HuH-7.5 (cell line): ENCODE measurements around the gene NGEF.

Experiments
- DNase-seq: peaks from one replicate; pipeline ENCODE4 v3.0.0; 2011; ENCODE audit warnings: low spot score

Gene NGEF

DNA sequence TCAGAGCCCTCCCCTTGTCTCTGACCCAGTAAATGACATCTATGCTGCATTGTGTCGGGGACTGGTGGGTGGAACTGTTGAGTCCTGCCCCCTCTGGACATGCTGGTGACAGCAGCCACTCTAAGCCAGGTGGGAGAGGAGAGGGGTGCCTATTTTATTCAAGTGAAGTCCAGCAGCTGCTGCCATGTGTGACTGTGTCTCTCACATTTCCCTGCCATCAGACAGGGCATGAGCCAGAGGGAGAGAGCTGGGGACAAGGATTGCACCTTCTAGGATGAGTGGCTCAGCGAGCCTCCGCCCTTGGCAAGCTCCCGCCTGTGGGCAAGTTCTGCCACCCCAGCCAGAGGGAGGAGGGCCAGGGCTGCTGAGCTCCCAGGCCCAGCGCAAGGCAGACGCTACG is 13.7 kb downstream of the NGEF start:
- no peak for DNase-seq

DNA sequence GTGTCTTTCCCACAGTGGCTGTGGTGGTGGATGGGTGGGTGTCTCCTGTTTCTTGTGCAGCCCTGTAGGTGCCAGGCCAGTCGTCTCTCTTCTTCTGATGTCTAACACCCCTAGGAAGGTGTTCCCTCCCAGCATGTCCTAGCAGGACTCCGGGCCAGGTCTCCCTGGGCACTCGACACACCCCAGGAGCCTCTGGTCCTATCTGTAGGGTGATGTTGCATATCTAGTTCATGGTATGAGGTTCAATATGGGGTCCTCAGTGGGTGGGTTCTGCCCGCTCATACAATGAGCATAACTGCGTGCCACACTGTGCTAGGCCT is 14.4 kb downstream of the NGEF start:
- DNase-seq, result no peak

DNA sequence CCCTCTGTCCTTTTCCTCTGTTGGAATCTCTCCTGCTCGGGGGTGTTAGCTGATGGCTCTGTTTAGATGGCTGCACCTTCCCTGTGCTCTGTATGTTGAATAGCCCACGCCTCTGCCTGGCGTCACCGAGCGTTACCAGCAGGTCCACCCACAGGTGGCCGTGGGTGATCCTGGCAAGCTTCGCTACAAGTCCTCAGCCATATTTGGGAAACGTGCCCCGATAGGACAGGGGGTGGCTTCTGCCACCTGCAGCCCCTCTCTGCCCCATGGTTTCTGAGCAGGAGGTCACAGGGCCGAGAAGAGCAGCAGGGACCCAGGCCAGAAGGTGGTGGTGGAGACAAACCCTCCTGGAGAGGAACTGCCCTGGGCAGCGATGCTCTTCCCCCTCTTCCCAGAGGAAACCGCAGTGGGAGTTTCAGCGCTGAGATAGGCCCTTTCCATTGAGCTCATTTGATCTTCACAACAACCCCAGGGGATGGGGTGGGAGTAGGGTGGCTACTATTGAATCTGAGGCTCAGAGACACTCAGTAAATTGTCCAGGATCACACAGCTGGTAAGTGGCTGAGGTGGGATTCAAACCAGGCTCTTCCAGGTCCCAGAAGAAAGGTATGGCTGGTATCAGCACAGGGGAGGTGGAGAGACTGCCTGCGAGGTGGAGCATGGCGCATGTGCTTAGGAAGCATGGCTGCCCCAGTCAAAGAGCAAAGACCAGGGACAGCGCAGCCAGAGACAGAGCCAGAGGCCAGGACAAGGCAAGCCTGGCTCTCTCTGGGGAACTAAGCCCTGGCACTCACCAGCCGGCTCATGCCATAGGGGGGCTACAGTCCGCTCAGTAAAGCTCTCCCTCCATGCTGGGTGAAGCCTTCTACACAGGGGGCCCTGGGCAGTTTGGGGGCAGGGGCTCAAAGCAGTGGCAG is 15.0 kb downstream of the NGEF start:
- no peak for DNase-seq

DNA sequence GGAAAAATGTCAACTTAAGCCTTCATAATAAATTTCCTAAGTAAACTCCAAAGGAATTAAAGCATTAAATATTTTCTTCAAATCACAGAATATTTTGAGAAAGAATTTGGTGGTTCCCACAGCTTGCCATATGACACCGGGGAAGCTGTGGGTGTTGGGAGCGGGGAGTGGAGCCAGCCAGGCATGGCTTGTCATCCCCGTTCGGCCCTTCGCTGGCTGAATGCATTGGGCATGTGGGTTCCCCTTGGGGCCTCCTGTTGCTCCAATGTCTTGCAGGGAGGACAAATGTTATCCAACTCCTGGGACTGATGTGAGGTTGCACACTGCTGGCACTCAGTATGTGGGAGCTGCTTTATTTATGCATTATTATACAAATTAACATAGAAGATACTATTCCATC is 18.6 kb downstream of the NGEF start:
- DNase-seq, result no peak

DNA sequence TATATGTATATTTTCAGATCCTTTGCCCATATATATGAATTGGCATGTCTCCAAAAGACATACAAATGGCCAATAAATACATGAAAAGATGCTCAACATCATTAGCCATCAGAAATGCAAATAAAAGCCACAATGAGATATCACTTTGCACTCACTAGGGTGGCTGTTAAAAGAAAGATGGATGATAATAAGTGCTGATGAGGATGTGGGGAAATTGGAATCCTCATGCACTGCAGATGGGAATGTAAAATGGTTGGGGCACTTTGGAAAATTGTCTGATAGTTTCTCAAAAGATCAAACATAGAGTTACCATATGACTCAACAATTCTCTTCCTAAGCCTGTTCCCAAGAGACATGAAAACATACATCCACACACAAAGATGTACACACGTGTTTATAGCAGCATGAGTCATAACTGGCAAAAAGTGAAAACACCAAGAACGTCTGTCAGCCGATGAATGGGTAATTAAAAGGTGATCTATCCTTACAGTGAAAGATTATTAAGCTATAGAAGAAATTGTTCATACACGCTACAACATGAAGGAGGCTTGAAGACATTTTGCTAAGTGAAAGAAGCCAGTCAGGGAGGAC is 19.7 kb downstream of the NGEF start:
- no peak for DNase-seq

DNA sequence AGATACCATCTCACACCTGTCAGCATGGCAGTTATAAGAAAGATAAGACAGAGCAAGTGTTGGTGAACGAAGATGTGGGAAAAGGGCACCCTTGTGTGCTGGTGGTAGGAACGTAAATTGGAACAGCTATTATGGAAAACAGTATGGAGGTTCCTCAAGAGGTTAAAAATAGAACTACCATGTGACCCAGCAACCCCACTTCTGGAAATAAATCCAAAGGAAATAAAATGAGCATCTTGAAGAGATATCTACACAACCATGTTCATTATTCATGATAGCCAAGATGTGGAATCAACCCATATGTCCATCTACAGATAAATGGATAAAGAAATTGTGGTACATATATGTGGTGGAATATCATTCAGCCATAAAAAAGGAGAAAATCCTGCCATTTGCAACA is 26.9 kb downstream of the NGEF start:
- DNase-seq, result no peak

DNA sequence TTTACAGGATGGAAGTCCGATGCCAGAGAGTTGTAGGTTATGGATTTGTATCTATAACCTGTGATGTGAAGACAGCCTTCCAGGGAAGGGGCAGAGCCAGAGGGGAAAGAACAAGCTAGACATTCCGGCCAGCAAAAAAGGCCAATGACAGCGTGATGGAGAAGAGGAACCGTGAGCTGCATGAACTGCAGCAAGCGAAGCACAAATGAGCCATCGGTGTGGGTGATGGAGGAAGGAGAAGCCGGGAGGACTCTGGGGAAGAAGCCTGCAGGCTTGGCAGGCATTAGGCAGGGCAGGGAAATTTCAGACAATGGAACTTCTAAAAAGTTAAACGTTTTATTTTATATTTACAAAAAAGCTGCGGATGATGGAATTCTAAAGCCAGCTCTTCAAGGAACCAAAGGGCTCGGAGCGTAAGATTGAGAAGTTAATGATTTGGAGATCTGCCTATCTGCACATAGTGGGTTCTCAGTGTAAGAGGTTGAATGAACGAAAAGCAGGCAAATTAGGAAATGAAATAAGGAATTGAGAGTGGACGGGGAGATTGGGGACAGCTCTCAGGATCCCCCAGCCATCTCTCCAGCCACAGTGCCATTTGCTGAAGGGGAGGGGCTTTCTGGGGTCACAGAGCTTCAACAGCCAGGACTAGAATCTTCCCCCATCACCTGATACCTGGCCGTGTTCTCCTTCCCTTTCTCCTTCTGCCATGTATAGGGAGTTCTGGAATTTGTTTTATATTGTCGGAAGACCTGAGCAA is 28.4 kb downstream of the NGEF start:
- DNase-seq, result no peak

DNA sequence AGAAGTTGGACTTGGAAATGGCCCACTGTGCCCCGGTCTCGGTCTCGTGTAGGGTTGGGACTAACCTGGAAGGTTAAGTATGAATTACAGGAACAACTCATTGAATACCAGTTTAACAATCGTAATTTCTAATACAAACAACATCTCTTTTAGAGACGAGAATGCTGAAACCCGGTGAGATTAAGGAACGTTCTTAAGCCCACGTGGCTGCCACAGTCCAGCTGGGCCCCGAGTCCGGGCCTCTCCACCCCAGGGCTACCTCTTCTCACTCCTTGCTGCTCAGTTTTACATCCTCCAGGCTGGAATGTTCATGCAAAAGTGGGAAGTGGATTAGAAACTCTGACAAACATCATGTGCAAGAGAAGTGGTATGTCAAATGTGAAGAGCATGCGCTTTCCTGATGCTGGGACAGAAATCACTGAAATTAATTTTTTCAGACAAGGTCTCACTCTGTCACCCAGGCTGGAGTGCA is 29.4 kb downstream of the NGEF start:
- DNase-seq, result no peak

DNA sequence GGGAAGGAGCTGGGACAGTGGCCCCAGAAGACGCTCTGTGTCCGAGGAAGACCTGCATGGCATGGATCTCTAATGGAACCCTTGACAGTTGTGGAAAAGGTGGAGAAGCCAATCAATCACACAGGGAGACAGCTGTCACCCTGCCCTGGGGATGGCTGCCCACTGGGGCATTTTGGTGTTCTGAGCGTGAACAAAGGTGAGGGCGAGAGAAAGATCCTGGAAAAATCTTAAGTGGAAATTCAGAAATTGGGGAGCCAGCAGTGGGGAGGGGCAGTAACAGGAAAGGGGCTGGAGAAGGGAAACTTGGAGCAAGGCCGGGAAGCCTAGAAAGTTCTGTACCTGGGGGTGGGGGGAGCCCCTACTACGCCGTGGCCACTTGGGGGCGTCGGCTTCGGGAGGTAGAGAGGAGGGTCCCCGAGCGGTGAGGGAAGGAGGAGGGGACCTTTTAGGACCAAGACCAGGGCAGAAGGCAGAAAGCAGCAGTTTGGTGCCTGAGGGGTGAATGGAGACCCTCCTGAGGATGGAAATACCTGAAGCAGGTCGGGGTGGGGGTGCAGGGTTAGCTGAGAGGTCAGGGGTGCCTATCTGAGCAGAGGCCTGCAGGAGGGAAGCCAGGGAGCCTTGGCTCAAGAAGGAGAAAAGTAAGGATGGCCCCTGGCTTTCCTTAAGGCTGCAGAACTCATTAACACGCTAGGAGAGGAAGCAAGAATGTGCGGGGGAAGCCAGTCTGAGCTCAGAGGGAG is 30.0 kb downstream of the NGEF start:
- DNase-seq, result no peak

DNA sequence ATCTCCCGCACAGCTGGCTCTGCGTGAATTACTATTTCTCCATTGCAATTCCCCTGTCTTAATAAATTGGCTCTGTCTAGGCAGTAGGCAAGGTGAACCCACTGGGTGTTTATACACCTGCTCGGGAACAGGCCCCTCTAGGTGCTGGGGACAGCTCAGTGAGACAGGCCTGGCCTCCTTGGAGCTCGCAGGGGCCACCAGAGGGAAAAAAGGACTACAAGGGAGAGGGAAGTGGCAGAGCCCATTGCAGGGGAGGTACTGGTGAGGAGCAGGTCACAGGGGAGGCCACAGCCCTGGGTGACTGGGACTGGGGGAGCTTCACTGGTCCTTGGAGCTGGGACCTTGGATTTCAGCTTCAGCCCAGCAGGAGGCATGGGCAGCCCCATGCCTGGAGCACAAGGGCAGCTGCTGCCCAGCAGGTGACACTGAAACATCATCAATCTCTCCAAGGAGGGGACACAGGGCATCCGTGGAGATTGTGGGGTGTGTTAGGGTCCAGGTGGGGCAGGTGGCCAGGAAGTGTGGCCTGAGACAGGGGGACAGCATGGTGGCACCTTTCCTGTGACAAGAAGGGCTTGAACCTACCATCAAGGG is 31.2 kb downstream of the NGEF start:
- DNase-seq, result no peak

DNA sequence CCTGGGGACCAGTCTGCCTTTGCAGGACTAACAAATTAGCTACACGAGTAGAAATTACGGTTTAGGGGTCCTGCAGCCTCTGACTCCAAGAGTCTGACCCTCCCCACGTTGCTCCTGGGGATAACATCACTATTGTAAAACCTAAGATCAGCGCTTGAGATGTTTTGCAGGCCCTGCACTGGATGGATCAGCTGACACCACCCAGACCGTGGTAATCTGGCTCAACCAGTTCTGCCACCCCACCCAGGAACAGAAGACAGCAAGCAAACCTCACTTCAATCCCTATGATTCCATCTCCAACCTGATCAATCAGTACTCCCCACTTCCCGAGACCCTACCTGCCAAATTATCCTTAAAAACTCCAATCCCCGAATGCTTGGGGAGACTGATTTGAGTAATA is 31.7 kb downstream of the NGEF start:
- DNase-seq, result no peak

DNA sequence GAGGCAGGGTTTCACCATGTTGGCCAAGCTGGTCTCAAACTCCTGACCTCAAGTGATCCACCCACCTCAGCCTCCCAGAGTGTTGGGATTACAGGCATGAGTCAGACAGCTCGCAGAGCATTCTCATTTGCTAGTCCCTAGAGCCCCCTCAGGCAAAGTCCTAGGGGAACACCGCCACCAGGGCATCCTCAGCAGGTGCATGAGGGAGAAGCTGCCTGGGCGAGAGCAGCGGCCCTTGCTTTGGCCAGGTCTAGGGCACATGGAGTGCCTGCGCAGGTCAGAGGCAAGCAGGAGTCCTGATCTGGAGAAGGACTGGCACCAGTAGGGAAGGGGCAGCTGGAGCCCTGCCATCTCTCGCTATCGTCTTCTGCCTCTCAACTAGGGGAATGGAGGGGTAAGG is 32.4 kb downstream of the NGEF start:
- no peak for DNase-seq

DNA sequence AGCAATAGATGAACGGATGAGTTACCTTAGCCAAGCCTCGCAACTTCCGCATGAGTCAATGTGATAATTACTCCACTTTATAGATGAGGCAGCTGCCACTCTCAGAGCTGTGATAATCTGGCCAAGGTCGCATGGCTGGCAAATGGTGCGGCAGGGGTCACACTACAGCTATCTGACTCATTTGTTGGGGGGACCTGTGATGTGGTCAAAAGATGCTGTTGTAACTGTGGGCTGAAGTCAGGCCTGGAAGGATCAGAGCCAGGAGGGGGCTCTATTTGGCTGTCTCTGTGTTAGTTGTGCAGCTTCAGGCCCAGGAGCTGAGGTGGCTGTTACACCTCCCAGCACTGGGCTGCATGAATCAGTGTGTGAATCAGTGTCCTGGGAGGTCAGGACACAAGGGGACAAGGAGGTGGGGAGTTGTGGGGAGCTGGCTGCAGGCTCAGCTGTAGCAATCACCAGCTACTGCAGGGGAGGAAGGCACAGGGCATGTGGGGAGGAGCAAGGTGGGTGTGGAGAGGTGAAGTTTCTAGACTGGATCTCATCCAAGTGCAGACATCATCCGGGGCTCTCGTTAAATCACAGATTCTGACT is 33.1 kb downstream of the NGEF start:
- DNase-seq, result no peak

DNA sequence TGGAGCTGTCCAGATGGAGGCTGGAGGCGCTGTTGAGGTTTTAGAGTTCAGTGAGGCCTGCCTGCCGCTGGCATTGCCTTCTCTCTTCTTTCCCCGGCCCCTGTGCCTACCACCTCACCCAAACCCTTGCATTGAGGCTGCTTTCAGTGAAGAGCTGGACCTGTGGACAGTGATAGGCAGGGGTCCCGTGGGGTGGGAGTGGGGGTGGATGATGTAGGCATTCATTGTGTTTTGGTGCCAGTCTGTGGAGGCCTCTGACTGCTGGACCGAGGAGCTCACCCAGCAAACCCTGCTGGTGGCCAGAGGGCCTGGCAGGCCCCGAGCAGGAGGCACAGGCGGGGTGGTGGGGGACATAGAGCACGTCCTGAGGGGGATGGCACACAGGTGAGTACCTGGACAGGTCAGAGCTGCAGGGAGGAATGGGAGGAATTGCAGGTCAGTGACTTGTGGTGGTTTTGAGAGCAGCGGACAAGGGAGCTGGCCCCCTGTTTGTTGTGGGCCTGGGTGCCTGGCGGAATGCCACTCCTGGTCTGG is 35.6 kb downstream of the NGEF start:
- DNase-seq, result no peak

DNA sequence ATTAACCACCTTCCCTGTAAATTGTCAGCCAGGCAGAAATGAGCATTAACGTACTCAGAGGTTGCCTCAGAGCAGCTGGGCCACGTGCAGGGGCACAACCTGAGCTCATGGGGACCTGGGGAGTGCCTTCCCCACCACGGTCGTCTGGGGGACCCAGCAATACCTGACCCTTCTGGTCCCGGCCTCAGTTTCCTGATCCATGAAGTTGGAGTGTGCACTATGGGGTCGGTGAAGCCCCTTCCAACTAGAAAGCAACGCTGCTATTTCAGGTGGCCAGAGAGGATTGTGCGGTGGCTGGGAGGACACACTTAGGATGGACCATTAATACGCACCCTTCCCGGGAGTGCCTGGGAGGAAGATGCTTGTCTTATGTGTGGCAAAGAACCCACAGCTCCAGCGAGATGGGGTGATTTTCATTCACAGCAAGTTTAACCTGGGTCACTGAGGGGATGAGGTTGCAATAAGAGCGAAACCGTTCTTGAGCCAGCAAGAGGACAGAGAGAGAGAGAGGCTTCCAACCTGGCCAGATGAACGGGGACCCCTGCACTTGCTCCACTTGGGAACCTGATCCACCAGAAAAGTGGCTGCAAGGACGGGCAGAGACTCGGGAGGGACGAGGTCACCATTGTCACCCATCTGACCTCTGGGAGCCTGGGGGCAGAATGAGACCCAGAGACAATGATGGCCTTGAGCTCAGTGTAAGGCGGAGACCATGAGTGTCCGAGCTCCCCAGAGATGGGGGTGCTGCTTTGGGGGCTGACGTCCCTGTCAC is 36.2 kb downstream of the NGEF start:
- no peak for DNase-seq

DNA sequence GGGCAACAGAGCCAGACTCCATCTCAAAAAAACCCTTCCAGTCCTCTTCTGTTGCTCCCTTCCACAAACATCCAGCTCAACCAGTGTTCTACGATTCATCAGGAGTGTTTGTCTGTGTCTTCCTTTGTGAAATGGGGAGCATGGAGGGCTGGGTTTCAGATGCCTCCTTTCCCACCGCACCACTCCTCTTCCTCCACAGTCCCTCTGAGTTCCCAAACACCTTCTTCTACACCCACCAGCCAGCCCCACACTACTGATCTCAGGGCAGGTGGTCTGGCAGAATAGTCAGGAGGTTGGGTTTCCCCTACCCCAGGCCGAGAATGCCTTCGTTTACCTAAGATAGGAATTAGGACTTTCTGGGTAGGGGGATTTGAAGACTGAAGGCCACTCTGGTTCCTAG is 36.9 kb downstream of the NGEF start:
- DNase-seq, result no peak

DNA sequence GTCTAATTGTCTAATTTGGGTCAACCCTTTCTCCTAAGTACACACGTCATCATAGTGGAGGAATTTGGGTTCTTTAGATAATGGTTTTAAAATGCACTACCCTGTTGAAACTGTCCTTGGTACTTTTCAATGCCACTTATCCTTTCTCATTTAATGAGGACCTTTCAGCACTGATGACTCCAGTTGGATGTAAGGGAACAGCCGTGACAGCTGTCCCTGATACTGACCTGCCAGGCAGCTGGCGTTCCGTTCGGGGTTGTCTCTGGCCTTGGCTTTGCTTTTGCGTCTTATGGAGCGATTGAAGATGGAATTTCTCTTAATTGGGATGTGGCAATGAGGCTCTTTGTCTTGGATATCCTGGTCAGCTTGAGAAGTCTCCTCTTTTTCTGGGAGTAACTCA is 38.7 kb downstream of the NGEF start:
- DNase-seq, result no peak

DNA sequence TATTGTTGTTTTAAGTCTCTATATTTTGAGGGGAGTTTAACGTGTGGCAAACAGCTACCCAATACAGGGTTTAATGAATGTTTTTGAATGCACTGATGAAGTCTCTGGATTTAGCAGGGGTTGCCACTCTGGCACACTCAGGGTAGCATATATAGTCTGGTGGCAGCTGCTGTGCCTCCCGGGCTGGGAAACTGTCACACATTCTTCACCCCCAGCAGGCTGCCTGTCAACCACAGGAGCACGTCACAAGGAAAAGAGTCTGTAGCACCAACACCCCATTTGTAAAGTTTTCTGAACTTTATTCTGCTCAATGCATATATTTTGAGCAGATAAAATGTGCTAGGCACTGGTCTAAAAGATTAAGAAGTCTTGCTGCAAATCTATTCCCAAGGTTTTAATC is 39.3 kb downstream of the NGEF start:
- DNase-seq, result no peak

DNA sequence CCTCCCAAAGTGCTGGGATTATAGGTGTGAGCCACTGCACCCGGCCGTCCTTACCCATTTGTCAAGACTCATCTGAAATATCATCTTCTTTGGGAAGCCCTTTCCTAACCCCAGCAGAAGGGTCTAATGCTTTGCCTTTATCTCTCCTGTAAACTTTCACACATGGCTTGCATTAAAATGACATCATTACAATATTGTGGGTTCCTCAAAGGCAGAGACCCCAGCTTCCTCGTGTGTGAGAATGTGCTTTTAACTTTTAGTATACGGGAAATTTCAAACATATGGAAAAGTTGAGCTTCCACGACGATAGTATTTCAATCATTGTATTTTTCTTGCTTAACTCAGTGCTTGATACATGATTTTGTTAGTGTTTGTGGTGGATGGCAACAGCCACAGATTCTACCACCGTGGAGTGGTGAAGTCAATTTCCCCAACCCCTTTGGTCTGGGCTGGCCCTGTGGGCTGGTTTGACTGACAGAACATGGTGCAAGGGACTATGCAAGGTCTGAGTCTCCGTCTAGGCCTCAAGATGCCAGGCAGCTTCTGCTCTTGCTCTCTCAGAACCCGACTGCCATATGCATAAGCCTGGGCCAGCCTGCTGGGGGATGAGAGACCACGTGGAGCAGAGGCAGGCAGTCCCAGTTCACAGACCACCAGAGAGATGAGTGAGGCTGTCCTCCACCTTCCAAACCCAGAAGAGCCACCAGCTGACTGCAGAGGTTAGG is 39.9 kb downstream of the NGEF start:
- DNase-seq, result no peak

DNA sequence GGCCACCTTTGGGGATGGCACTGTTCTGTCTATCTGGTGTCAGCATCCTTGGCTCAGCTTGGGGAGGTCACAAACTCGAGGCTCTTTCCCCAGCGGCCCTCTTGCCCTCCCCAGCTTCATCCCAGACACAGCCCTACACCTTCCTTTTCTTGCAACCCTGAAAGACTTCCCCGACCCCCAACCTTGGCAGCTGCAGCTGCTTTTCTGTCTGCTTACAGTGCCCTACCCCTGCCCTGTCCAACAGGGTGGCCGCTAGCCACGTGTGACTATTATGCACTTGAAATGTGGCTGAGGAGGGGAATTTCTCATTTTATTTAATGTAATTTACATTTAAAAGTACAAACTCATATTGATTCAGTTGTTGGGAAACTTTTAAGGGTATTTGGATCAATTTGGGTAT is 41.3 kb downstream of the NGEF start:
- DNase-seq, result no peak
